Ramos (cell line): ENCODE results near the gene DLX3.
"Not testable (repeated sequence)": the region's sequence is repeated elsewhere in the genome, so short reads cannot be mapped to it uniquely, and the experiment has no call there.

Experiments used
- in situ Hi-C: fragments of 300-500 bp; cut with MboI; formaldehyde crosslinking; loops from one replicate; pipeline ENCODE4 v1.14.3; 2022; ENCODE audit warnings: low sequenced_read_pairs; ENCODE audit not compliant: unreplicated experiment

Gene DLX3

GRCh38 chr17:49995055-49995738, at the start of gene DLX3:
Gene DLX3, minus strand, starts transcription at chr17:49995224. Its CDS starts 226 bp downstream, at chr17:49994998.
- in situ Hi-C loops = loop anchor here (5.0 to 10.0 kb wide), 2 partner anchors 133 to 420 kb away; partner anchors contain the start of gene NXPH3

- in situ Hi-C loops = no loop called here
Measured at GRCh38 chr17:50044483-50044882, 49.5 kb upstream of the DLX3 start.

- in situ Hi-C loops = no loop called here
Measured at GRCh38 chr17:50043290-50044148, 48.5 kb upstream of the DLX3 start.

- in situ Hi-C loops = no loop called here
Measured at GRCh38 chr17:50042211-50042610, 47.2 kb upstream of the DLX3 start.

- in situ Hi-C loops = not testable (repeated sequence)
Measured at GRCh38 chr17:50040496-50040895, 45.5 kb upstream of the DLX3 start.

- in situ Hi-C loops = no loop called here
Measured at GRCh38 chr17:50039058-50039457, 44.0 kb upstream of the DLX3 start.

GRCh38 chr17:50037321-50038107, 42.5 kb upstream of the DLX3 start:
- in situ Hi-C loops = no loop called here

GRCh38 chr17:50036455-50037261, 41.6 kb upstream of the DLX3 start:
- in situ Hi-C loops = no loop called here

- in situ Hi-C loops = no loop called here
Measured at GRCh38 chr17:50035945-50036344, 40.9 kb upstream of the DLX3 start.

GRCh38 chr17:50035421-50035879, 40.4 kb upstream of the DLX3 start:
- in situ Hi-C loops = no loop called here

- in situ Hi-C loops = no loop called here
Measured at GRCh38 chr17:50034498-50035364, 39.7 kb upstream of the DLX3 start.

- in situ Hi-C loops = no loop called here
Measured at GRCh38 chr17:50033316-50033715, 38.3 kb upstream of the DLX3 start.

GRCh38 chr17:50029185-50029584, 34.2 kb upstream of the DLX3 start:
- in situ Hi-C loops = loop anchor here (5.0 kb wide), 1 partner anchor 58 kb away; no protein-coding TSS in a partner anchor

GRCh38 chr17:50028736-50029120, 33.7 kb upstream of the DLX3 start:
- in situ Hi-C loops = loop anchor here (5.0 kb wide), 1 partner anchor 59 kb away; no protein-coding TSS in a partner anchor

GRCh38 chr17:50027881-50028735, 33.1 kb upstream of the DLX3 start:
- in situ Hi-C loops = loop anchor here (5.0 kb wide), 1 partner anchor 59 kb away; no protein-coding TSS in a partner anchor

GRCh38 chr17:50027172-50027880, 32.3 kb upstream of the DLX3 start:
- in situ Hi-C loops = loop anchor here (5.0 kb wide), 1 partner anchor 60 kb away; no protein-coding TSS in a partner anchor

GRCh38 chr17:50026837-50027171, 31.8 kb upstream of the DLX3 start:
- in situ Hi-C loops = loop anchor here (5.0 kb wide), 1 partner anchor 60 kb away; no protein-coding TSS in a partner anchor
